H1 (cell line): Measurements from ENCODE around the gene MYH13. TPM values are rescaled to one million over a fixed set of nuclear protein-coding genes. Genes with fewer than 3 reads are reported as not detected.

Source experiments
- CTCF ChIA-PET: fragments of 300-600 bp; sonication (Branson Sonifier 250); formaldehyde crosslinking; loops from one replicate; lab custom pipeline; 2021; ENCODE audit not compliant: partially characterized antibody; lab: Charles Lee
- POLR2A ChIA-PET: fragments of 300-600 bp; sonication (Branson Sonifier 250); formaldehyde crosslinking; loops from one replicate; lab custom pipeline; 2021; ENCODE audit warnings: inconsistent platforms; ENCODE audit not compliant: partially characterized antibody; lab: Charles Lee
- DNase-seq, 2 experiments: peaks; one replicate each; pipeline versions ENCODE4 v3.0.0 to v3.0.0-alpha.2; 2010 to 2022; ENCODE audit warnings: low spot score in 2 of 2, low read depth in 1 of 2, mixed read lengths in 1 of 2
- FAIRE-seq: peaks from 2 replicates; lab custom pipeline; 2011; peaks lifted over from hg19 to GRCh38; lab: Jason Lieb, UNC
- H2AFZ ChIP-seq: 2 replicates; pipeline ENCODE4 v1.8.1; 2012; ENCODE audit warnings: low read length, inconsistent platforms
- H2AK5ac ChIP-seq: 2 replicates; pipeline ENCODE4 v1.6.1; 2013; ENCODE audit warnings: low read depth, low read length
- H2BK120ac ChIP-seq: replicated peaks from 2 replicates; pipeline ENCODE3; 2013; ENCODE audit warnings: low read depth, low read length, inconsistent platforms
- H2BK12ac ChIP-seq: 2 replicates; pipeline ENCODE4 v1.6.1; 2013; ENCODE audit warnings: low read depth, low read length
- H2BK15ac ChIP-seq: 2 replicates; pipeline ENCODE4 v1.6.1; 2013; ENCODE audit warnings: low read length
- H2BK20ac ChIP-seq: 2 replicates; pipeline ENCODE4 v1.6.1; 2013; ENCODE audit warnings: low read length
- H2BK5ac ChIP-seq: 2 replicates; pipeline ENCODE4 v1.6.1; 2013; ENCODE audit warnings: low read depth, low read length
- H3K14ac ChIP-seq: 2 replicates; pipeline ENCODE4 v1.6.1; 2013; ENCODE audit warnings: inconsistent platforms; ENCODE audit not compliant: insufficient read length
- H3K18ac ChIP-seq: 2 replicates; pipeline ENCODE4 v1.6.1; 2013; ENCODE audit warnings: low read length; ENCODE audit errors: extremely low read depth
- H3K23ac ChIP-seq: 2 replicates; pipeline ENCODE4 v1.6.1; 2013; ENCODE audit warnings: inconsistent platforms; ENCODE audit not compliant: insufficient read length
- H3K23me2 ChIP-seq: 2 replicates; pipeline ENCODE4 v1.6.1; 2013; ENCODE audit warnings: low read depth, low read length
- H3K27ac ChIP-seq: 2 replicates; pipeline ENCODE4 v1.6.1; 2011; ENCODE audit warnings: low read depth, low read length, inconsistent platforms
- H3K27me3 ChIP-seq, 4 experiments: replicated peaks in 1 of 4; 1 replicate in 1 of 4; 2 replicates in 3 of 4; pipeline versions ENCODE4 v1.6.1 to v1.8.1; 2011 to 2013; ENCODE audit warnings: low read length in 3 of 4, mild to moderate bottlenecking in 3 of 4, inconsistent platforms in 2 of 4, mixed read lengths in 2 of 4, moderate library complexity in 1 of 4; ENCODE audit not compliant: control insufficient read depth in 3 of 4, insufficient read depth in 3 of 4; ENCODE audit errors: extremely low read depth in 1 of 4
- H3K36me3 ChIP-seq, 4 experiments: 2 replicates each; pipeline versions ENCODE4 v1.6.1 to v1.8.1; 2011 to 2013; ENCODE audit warnings: mild to moderate bottlenecking in 4 of 4, low read length in 3 of 4, moderate library complexity in 2 of 4, control low read depth in 1 of 4, inconsistent platforms in 1 of 4; ENCODE audit not compliant: insufficient read depth in 4 of 4, control insufficient read depth in 2 of 4
- H3K4ac ChIP-seq: replicated peaks from 2 replicates; pipeline ENCODE3; 2013; ENCODE audit warnings: low read length, low read depth, mixed read lengths, inconsistent platforms; ENCODE audit not compliant: insufficient read length
- H3K4me1 ChIP-seq, 4 experiments: replicated peaks in 1 of 4; 1 replicate in 1 of 4; 2 replicates in 3 of 4; pipeline versions ENCODE4 v1.6.1 to v1.8.1; 2011 to 2013; ENCODE audit warnings: low read length in 3 of 4, inconsistent platforms in 2 of 4, mixed read lengths in 1 of 4; ENCODE audit not compliant: insufficient read depth in 4 of 4, control insufficient read depth in 3 of 4
- H3K4me2 ChIP-seq, 2 experiments: 2 replicates each; pipeline versions ENCODE4 v1.6.1 to v1.8.1; 2011 to 2013; ENCODE audit warnings: low read depth in 2 of 2, low read length in 2 of 2, control low read depth in 1 of 2, inconsistent platforms in 1 of 2, mild to moderate bottlenecking in 1 of 2; ENCODE audit not compliant: insufficient read depth in 1 of 2
- H3K4me3 ChIP-seq, 4 experiments: fragments of 200-600, 300-600 bp in 1 of 4; sonication (generic), shearing (Covaris generic), sonication (Bioruptor Twin) in 1 of 4; 2 replicates each; pipeline versions ENCODE4 v1.5.1 to v1.8.1; 2011 to 2016; ENCODE audit warnings: low read length in 4 of 4, low read depth in 3 of 4, control low read depth in 2 of 4, inconsistent platforms in 2 of 4, mild to moderate bottlenecking in 2 of 4, mixed read lengths in 1 of 4, moderate library complexity in 1 of 4; ENCODE audit not compliant: insufficient read depth in 2 of 4; ENCODE audit errors: extremely low read depth in 1 of 4
- H3K56ac ChIP-seq: replicated peaks from 2 replicates; pipeline ENCODE3; 2013; ENCODE audit warnings: low read depth, mild to moderate bottlenecking, mixed read lengths, low read length, inconsistent platforms; ENCODE audit not compliant: insufficient read length
- H3K79me1 ChIP-seq: 2 replicates; pipeline ENCODE4 v1.6.1; 2013; ENCODE audit warnings: low read depth, low read length, control low read depth
- H3K79me2 ChIP-seq, 2 experiments: 2 replicates each; pipeline versions ENCODE4 v1.6.1 to v1.8.1; 2012 to 2013; ENCODE audit warnings: low read length in 2 of 2, mild to moderate bottlenecking in 2 of 2, inconsistent platforms in 1 of 2; ENCODE audit not compliant: insufficient read depth in 2 of 2, control insufficient read depth in 1 of 2
- H3K9ac ChIP-seq, 4 experiments: replicated peaks in 1 of 4; 1 replicate in 1 of 4; 2 replicates in 3 of 4; pipeline versions ENCODE4 v1.6.1 to v1.8.1; 2011 to 2013; ENCODE audit warnings: low read depth in 3 of 4, low read length in 3 of 4, control low read depth in 2 of 4, mild to moderate bottlenecking in 2 of 4, moderate library complexity in 2 of 4, inconsistent platforms in 1 of 4; ENCODE audit errors: extremely low read depth in 1 of 4
- H3K9me3 ChIP-seq, 2 experiments: 2 replicates each; pipeline versions ENCODE4 v1.6.1 to v1.8.1; 2012 to 2013; ENCODE audit warnings: mild to moderate bottlenecking in 2 of 2, moderate library complexity in 2 of 2, control low read depth in 1 of 2, inconsistent platforms in 1 of 2, low read depth in 1 of 2, low read length in 1 of 2, mixed read lengths in 1 of 2; ENCODE audit not compliant: insufficient read depth in 2 of 2
- H4K20me1 ChIP-seq, 2 experiments: replicated peaks in 1 of 2; 2 replicates each; pipeline versions ENCODE3 to v1.8.1; 2011 to 2013; ENCODE audit warnings: inconsistent platforms in 2 of 2, low read length in 2 of 2, mild to moderate bottlenecking in 1 of 2; ENCODE audit not compliant: insufficient read depth in 2 of 2, control insufficient read depth in 1 of 2
- H4K5ac ChIP-seq: 2 replicates; pipeline ENCODE4 v1.6.1; 2013; ENCODE audit warnings: low read length, low read depth, mixed read lengths, inconsistent platforms; ENCODE audit not compliant: insufficient read length
- H4K8ac ChIP-seq: 2 replicates; pipeline ENCODE4 v1.8.0; 2013; ENCODE audit warnings: mild to moderate bottlenecking, moderate library complexity, low read length, inconsistent platforms; ENCODE audit not compliant: insufficient read depth; ENCODE audit errors: extremely low read depth
- H4K91ac ChIP-seq: replicated peaks from 2 replicates; pipeline ENCODE3; 2013; ENCODE audit warnings: low read length, mixed read lengths, inconsistent platforms; ENCODE audit not compliant: insufficient read length
- CHD1 ChIP-seq: IDR thresholded peaks from 2 replicates; pipeline ENCODE4 v1.6.1; 2012; ENCODE audit warnings: low read depth, low read length, improper control_type of control experiment
- EZH2 ChIP-seq: fragments of 200-600 bp; sonication (generic); IDR thresholded peaks from 2 replicates; pipeline ENCODE4 v1.7.1; 2012; ENCODE audit warnings: low read depth, mild to moderate bottlenecking, moderate library complexity, low read length, inconsistent platforms; ENCODE audit not compliant: severe bottlenecking
- JUND ChIP-seq: IDR thresholded peaks from 2 replicates; pipeline ENCODE4 v1.6.1; 2011; ENCODE audit warnings: mild to moderate bottlenecking, improper control_type of control experiment, low read length
- MAFK ChIP-seq: IDR thresholded peaks from 2 replicates; pipeline ENCODE4 v1.6.1; 2012; ENCODE audit warnings: low read depth, mild to moderate bottlenecking, improper control_type of control experiment, low read length
- POLR2A ChIP-seq, 2 experiments: IDR thresholded peaks; 1 replicate in 1 of 2; 2 replicates in 1 of 2; pipeline ENCODE4 v1.6.1; 2011; ENCODE audit warnings: low read depth in 2 of 2, low read length in 2 of 2, mild to moderate bottlenecking in 2 of 2; ENCODE audit errors: control extremely low read depth in 1 of 2
- RAD21 ChIP-seq, 2 experiments: IDR thresholded peaks in 1 of 2; conservative IDR thresholded peaks in 1 of 2; 2 replicates each; pipeline ENCODE4 v1.6.1; 2011; ENCODE audit warnings: low read depth in 2 of 2, low read length in 2 of 2, improper control_type of control experiment in 1 of 2, inconsistent platforms in 1 of 2, mild to moderate bottlenecking in 1 of 2, moderate library complexity in 1 of 2
- SAP30 ChIP-seq: fragments of 300-600 bp; sonication (generic); IDR thresholded peaks from 2 replicates; pipeline ENCODE4 v1.7.1; 2012; ENCODE audit warnings: low read length, moderate library complexity, mild to moderate bottlenecking, inconsistent platforms; ENCODE audit not compliant: insufficient read depth, insufficient replicate concordance
- SP1 ChIP-seq: IDR thresholded peaks from 2 replicates; pipeline ENCODE4 v1.6.1; 2011; ENCODE audit warnings: low read depth, low read length
- SUZ12 ChIP-seq: fragments of 200-600 bp; sonication (generic); IDR thresholded peaks from 2 replicates; pipeline ENCODE4 v1.6.1; 2012; ENCODE audit warnings: mild to moderate bottlenecking, inconsistent platforms, low read length, moderate library complexity, mixed read lengths
- TAF1 ChIP-seq: IDR thresholded peaks from 2 replicates; pipeline ENCODE4 v1.6.1; 2011; ENCODE audit warnings: mild to moderate bottlenecking, low read depth, low read length
- TAF7 ChIP-seq: optimal IDR thresholded peaks from 2 replicates; pipeline ENCODE3; 2011; ENCODE audit warnings: low read depth, mild to moderate bottlenecking, inconsistent platforms, low read length, moderate library complexity, borderline replicate concordance
- TBP ChIP-seq: IDR thresholded peaks from 2 replicates; pipeline ENCODE4 v1.6.1; 2011; ENCODE audit warnings: low read depth, low read length, improper control_type of control experiment
- WGBS, 2 experiments: shearing (Covaris generic) in 1 of 2; methylation state at CpG; one replicate each; pipeline versions ENCODE4 v1.1.6 to v1.1.7; 2013 to 2015; ENCODE audit warnings: low lambda C conversion rate in 2 of 2, mixed read lengths in 2 of 2, inconsistent platforms in 1 of 2, low coverage in 1 of 2, missing lambda C conversion rate in 1 of 2; ENCODE audit not compliant: insufficient replicate concordance in 2 of 2, insufficient coverage in 1 of 2, insufficient read length in 1 of 2; ENCODE audit errors: extremely low coverage in 1 of 2, missing lambda C conversion rate in 1 of 2; 5-methylcytosine and 5-hydroxymethylcytosine counted together
- polyA plus RNA-seq, 7 experiments: library from polyadenylated mRNA; depleted of rRNA in 3 of 7; stranded (reverse) in 5 of 7; unstranded in 2 of 7; fragments of >200 nt in 5 of 7; fragments of 200-250 nt in 2 of 7; gene quantifications; 1 replicate in 5 of 7; 2 replicates in 1 of 7; 4 replicates in 1 of 7; pipeline versions ENCODE4 v1.2.1 to v1.2.3, GENCODE V29; 2011 to 2013; ENCODE audit warnings: missing spikeins in 2 of 7, mixed read lengths in 2 of 7
- total RNA-seq: library from RNA; stranded (reverse); fragmentation: NEBNext Ultra II Directional; extraction: Animal tissue kit (Norgen Biotek cat#: 25700); gene quantifications from 2 replicates; pipeline ENCODE4 v1.2.1, GENCODE V29; 2021
- TF ChIP-seq, protein P1 (sequence below): IDR thresholded peaks from 2 replicates; pipeline ENCODE4 v1.6.1; 2012; ENCODE audit warnings: inconsistent platforms

Gene MYH13
- total and polyA plus RNA-seq, 2 of the 8 experiments (the other 6 are each of a cell fraction or from before 2014, with no cell fraction given): not detected

DNA sequence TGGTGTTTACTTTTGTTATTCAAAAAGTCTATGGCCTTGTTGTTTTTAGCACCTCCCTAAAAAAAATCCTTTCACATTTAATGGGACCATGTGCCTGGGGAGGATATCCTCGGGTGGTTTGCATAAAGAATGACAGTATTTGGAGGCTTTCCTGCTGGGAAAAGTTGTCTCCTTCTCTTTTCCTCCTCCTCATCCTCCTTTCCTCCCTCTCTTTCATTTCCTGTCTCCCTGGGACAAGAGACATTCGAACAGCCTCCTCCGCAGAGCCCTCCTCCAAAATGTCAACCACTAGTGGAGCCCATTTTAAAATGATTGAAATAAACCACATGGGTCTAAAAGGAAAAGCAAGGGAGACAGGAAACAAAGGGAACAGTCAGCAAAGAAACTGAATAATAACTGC is 67.4 kb downstream of the MYH13 start:
- no peak overlapping the region; a peak in 1 of 4 replicates for H3K4me2 ChIP-seq
- no peak overlapping the region for H2BK120ac ChIP-seq
- H3K14ac ChIP-seq: no peak overlapping the region
- H2AFZ ChIP-seq: no peak overlapping the region
- H3K36me3 ChIP-seq: no peaks in the 10 kb centered on the region
- DNase-seq: no peak
- H2BK15ac ChIP-seq: no peak overlapping the region
- H3K23ac ChIP-seq: no peak overlapping the region
- no peak overlapping the region for H4K8ac ChIP-seq
- no peaks in the 10 kb centered on the region; a peak in 1 of 7 replicates for H3K27me3 ChIP-seq
- WGBS, 2 experiments: 61% methylated on average over 3 of the region's 3 CpGs; no CpG with 5 or more reads in 1 of the 2 experiments
- H3K56ac ChIP-seq: no peak overlapping the region
- no peak overlapping the region for H3K4ac ChIP-seq
- H3K4me1 ChIP-seq: peaks cover 0 to 3% (median 3%) of the 10 kb centered on the region in 4 experiments; a peak in 4 of 7 replicates
- TF ChIP-seq SP1 (no peak), TBP (no peak), TAF7 (no peak), MAFK (no peak), EZH2 (no peak), SAP30 (no peak), CHD1 (no peak), POLR2A (IDR thresholded peaks at IDR 0.05; ENCODE audit: control extremely low read depth in 1 of 2, low read depth in 2 of 2, low read length in 2 of 2) (no peak), RAD21 (IDR thresholded peaks at IDR 0.05 in 1 of 2, conservative IDR thresholded peaks at IDR 0.05 in 1 of 2; ENCODE audit: low read depth in 2 of 2, low read length in 2 of 2) (no peak), TAF1 (no peak), SUZ12 (no peak), JUND (no peak)
- TF ChIP-seq, protein P1, sequence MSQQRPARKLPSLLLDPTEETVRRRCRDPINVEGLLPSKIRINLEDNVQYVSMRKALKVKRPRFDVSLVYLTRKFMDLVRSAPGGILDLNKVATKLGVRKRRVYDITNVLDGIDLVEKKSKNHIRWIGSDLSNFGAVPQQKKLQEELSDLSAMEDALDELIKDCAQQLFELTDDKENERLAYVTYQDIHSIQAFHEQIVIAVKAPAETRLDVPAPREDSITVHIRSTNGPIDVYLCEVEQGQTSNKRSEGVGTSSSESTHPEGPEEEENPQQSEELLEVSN: no peak
- H3K9me3 ChIP-seq: peaks cover under 1 to 5% of the 10 kb centered on the region in 2 experiments; a peak in 2 of 4 replicates
- H3K79me1 ChIP-seq: no peaks in the 10 kb centered on the region
- H2BK5ac ChIP-seq: no peak overlapping the region
- no peaks in the 10 kb centered on the region; the same call in 1 of the 2 replicates for H3K23me2 ChIP-seq
- no peaks in the 10 kb centered on the region for H3K79me2 ChIP-seq
- 0 out of 2 replicates have a peak overlapping the region, but pooled peaks have one; percentile 6 for H2BK20ac ChIP-seq
- H4K5ac ChIP-seq: no peak overlapping the region
- H3K27ac ChIP-seq: no peak overlapping the region
- H4K20me1 ChIP-seq: no peaks in the 10 kb centered on the region
- ChIA-PET POLR2A (no interaction called here), CTCF (interaction anchor here (1.0 to 4.7 kb wide), 8 partner anchors 9 to 380 kb away, joined by 3 to 23 read pairs (median 4); no protein-coding TSS in a partner anchor)
- no peak overlapping the region for H4K91ac ChIP-seq
- no peak overlapping the region for H2AK5ac ChIP-seq
- no peak overlapping the region for H3K9ac ChIP-seq
- H3K18ac ChIP-seq: no peak overlapping the region
- no peak overlapping the region; a peak in 1 of 8 replicates for H3K4me3 ChIP-seq
- no peak for FAIRE-seq
- H2BK12ac ChIP-seq: no peak overlapping the region
